ENCODE results near the gene FLACC1. TPM values are rescaled to one million over a fixed set of nuclear protein-coding genes. Genes with fewer than 3 reads are reported as not detected.

FLACC1 gene
- total RNA-seq, 1 donor from 2014 or later, result 0.23 TPM

DNA sequence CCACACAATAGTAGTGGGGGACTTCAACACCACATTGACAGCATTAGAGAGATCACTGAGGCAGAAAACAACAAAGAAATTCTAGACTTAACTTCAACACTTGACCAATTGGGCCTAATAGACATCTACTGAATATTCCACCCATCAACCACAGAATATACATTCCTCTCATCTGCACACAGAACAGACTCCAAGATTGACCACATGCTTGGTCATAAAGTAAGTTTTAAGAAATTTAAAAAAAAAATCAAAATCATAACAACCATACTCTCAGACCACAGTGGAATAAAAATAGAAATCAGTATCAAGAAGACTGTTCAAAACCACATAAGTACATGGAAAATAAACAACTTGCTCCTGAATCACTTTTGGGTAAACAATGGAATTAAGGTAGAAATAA is 9.0 kb upstream of the FLACC1 start:
- peaks cover 17% of the 10 kb centered on the region for H3K9me3 Mint-ChIP-seq
- H3K4me3 Mint-ChIP-seq, result no peak overlapping the region
- H3K4me1 Mint-ChIP-seq (ENCODE audit: low read depth), result peaks cover 25% of the 10 kb centered on the region
- no peak overlapping the region for H3K27ac Mint-ChIP-seq
- no peaks in the 10 kb centered on the region for H3K27me3 Mint-ChIP-seq (ENCODE audit: insufficient read depth)
- peaks cover 36% of the 10 kb centered on the region for H3K36me3 Mint-ChIP-seq (ENCODE audit: low read depth)
- DNase-seq (ENCODE audit: low spot score), result no peak
- intact Hi-C loops (cut with micrococcal nuclease), result loop anchor here (10.0 kb wide), 1 partner anchor 461 kb away; no protein-coding TSS in a partner anchor

DNA sequence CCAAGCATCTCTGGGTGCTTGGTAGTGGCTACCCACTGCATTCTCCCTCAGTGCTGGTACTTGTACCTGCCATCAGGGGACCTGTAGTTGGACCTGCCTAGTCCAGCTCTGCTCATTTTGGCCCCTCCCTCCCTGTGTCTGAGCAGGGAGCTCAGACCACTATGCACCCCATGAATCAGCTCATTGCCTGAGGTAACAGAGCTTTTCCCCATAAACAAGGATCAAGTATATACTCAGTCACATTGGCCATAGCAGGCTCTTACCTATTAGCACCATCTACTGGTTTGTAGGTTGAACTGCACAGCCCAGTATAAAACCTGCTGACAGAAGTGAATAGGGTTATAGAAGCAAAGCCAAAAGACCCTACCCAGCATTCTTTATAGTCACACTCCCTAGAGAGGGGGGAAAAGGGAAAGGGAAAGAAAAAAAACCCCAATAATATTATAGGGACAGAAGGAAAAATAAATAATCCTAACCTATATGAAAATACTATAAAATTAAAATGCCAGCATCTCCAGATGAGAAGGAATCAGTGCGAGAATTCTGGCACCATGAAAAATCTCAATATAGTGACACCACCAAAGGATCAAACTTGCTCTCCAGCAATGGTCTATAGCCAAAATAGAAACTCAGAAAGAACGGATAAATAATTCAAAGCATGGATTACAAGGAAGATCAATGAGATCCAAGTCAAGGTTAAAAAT is 6.9 kb upstream of the FLACC1 start:
- no peaks in the 10 kb centered on the region for H3K27me3 Mint-ChIP-seq (ENCODE audit: insufficient read depth)
- H3K4me1 Mint-ChIP-seq (ENCODE audit: low read depth), result peaks cover 45% of the 10 kb centered on the region
- peaks cover 17% of the 10 kb centered on the region for H3K9me3 Mint-ChIP-seq
- DNase-seq (ENCODE audit: low spot score), result peak; percentile 30
- H3K27ac Mint-ChIP-seq, result no peak overlapping the region
- intact Hi-C loops (cut with micrococcal nuclease), result loop anchor here (1.0 to 10.0 kb wide), 5 partner anchors 87 to 459 kb away; partner anchors contain the start of genes CASP10, STRADB and TRAK2
- H3K36me3 Mint-ChIP-seq (ENCODE audit: low read depth), result peaks cover 38% of the 10 kb centered on the region
- no peak overlapping the region for H3K4me3 Mint-ChIP-seq

DNA sequence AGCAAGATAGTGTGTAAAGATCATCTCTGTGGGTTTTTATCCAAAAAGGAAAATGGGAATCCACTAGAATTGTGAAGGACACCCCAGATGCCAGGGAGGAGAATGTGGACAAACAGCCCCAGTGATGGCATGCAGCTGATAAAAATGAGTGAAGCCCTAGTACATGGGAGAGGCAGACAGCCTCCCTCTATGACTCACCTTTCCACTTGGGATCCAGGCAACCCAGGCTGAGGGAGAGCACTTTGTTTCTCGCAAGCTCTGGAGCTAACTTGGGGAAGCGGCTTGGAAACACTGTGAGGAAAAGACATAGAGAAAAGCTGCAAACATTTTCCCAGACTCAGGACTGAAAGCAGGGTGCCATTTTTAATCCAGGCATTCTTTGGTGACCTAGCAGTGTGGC is 5.3 kb upstream of the FLACC1 start:
- DNase-seq (ENCODE audit: low spot score), result no peak
- Mint-ChIP-seq H3K4me1 (ENCODE audit: low read depth) (peaks cover 49% of the 10 kb centered on the region), H3K27ac (no peak overlapping the region), H3K4me3 (no peak overlapping the region), H3K9me3 (peaks cover 11% of the 10 kb centered on the region), H3K36me3 (ENCODE audit: low read depth) (peaks cover 39% of the 10 kb centered on the region), H3K27me3 (ENCODE audit: insufficient read depth) (no peaks in the 10 kb centered on the region)
- intact Hi-C loops (cut with micrococcal nuclease), result loop anchor here (10.0 kb wide), 1 partner anchor 458 kb away; no protein-coding TSS in a partner anchor

DNA sequence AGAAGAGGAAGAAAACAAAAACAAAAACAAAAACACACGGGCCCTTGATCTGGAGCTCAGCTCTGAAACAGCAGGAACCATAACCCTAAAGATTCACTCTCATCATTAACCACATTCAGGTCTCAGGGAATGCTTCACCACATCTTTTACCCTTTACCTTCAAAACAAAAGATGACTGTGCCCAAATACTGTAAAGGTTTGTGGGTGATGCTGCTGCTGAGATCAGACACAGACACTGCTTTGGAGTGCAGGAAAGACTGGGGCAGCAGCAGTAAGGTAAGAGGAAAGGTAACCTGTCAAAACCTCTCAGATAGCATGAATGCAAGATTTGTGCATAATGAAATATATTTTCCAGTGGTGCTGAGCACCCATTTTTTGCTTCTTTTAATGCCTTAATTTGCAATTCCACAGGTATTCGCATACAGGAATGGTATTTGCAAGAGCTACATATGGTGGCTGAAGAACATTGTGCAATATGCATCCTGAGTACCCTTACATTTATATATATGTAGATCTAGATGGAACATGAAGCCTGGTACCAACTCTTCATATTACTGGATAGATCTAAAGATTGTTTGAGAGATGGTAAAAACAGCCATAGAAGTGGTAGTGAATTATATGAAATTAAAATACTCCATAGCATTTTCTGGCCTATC is 4.1 kb upstream of the FLACC1 start:
- no peak for DNase-seq (ENCODE audit: low spot score)
- Mint-ChIP-seq H3K4me1 (ENCODE audit: low read depth) (peaks cover 44% of the 10 kb centered on the region), H3K4me3 (no peak overlapping the region), H3K36me3 (ENCODE audit: low read depth) (peaks cover 30% of the 10 kb centered on the region), H3K27ac (no peak overlapping the region), H3K27me3 (ENCODE audit: insufficient read depth) (no peaks in the 10 kb centered on the region), H3K9me3 (peaks cover 4% of the 10 kb centered on the region)
- intact Hi-C loops (cut with micrococcal nuclease), result loop anchor here (10.0 kb wide), 1 partner anchor 456 kb away; no protein-coding TSS in a partner anchor

DNA sequence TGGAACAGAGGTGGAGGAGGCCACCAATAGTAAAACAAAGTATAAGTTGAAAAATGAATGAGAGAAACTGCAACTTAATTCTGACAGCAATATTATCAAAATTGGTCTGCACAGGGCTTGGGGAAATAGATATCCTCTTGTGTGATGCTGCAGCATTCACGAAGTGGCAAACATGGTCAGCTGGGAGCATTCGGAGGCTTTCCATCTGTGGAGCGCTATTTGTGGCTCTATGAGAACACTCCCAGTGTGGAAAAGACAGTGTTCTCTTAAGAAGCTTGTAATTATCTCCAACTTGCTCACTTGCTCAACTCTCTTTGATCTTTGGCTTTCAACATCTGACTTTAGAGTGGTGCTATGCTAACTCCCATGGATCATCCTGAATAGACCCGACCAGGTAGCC is 3.1 kb upstream of the FLACC1 start:
- Mint-ChIP-seq H3K36me3 (ENCODE audit: low read depth) (peaks cover 26% of the 10 kb centered on the region), H3K4me1 (ENCODE audit: low read depth) (peaks cover 44% of the 10 kb centered on the region), H3K27ac (no peak overlapping the region), H3K4me3 (no peak overlapping the region), H3K27me3 (ENCODE audit: insufficient read depth) (no peaks in the 10 kb centered on the region), H3K9me3 (peaks cover 4% of the 10 kb centered on the region)
- no peak for DNase-seq (ENCODE audit: low spot score)
- intact Hi-C loops (cut with micrococcal nuclease), result loop anchor here (10.0 kb wide), 1 partner anchor 455 kb away; no protein-coding TSS in a partner anchor

DNA sequence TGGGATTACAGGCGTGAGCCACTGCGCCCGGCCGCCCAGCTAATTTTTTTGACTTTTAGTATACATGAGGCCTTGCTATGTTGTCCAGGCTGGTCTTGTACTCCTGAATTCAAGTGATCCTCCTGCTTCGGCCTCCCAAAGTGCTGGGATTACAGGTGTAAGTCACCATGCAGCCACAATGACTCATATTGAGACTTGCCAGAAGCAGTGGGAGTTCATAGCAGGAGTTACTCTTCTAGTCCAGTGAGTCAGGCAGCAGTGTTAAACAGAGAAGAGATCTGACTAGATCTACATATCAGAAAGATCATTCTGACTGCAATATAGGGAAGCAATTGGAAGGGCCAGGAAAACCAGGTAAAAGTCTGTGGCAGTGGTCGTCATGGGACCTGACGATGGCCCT is 1.5 kb upstream of the FLACC1 start:
- Mint-ChIP-seq H3K36me3 (ENCODE audit: low read depth) (peaks cover 22% of the 10 kb centered on the region), H3K4me3 (no peak overlapping the region), H3K27me3 (ENCODE audit: insufficient read depth) (no peaks in the 10 kb centered on the region), H3K9me3 (no peaks in the 10 kb centered on the region), H3K4me1 (ENCODE audit: low read depth) (peaks cover 37% of the 10 kb centered on the region), H3K27ac (no peak overlapping the region)
- DNase-seq (ENCODE audit: low spot score), result peak; percentile 12
- intact Hi-C loops (cut with micrococcal nuclease), result no loop called here

DNA sequence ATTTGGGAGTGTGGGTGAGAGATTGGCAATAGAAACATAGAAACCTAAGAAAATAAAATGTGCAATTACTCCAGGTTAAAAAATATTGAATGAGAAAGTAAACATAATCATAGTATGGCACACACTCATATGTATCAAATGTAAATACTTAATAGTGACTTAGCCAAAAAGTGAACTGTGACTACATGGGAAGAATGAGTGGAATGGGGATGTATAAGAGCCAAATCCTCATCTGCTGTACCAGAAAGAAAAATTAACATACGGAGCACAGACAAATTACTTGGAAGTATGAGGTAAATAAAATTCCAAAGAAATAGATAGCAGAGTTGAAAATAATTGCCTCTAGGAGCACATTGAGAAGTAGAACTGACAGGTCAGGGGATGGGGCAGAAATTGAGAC is 4.0 kb downstream of the FLACC1 start:
- Mint-ChIP-seq H3K4me1 (ENCODE audit: low read depth) (no peaks in the 10 kb centered on the region), H3K27ac (no peak overlapping the region), H3K9me3 (no peaks in the 10 kb centered on the region)

DNA sequence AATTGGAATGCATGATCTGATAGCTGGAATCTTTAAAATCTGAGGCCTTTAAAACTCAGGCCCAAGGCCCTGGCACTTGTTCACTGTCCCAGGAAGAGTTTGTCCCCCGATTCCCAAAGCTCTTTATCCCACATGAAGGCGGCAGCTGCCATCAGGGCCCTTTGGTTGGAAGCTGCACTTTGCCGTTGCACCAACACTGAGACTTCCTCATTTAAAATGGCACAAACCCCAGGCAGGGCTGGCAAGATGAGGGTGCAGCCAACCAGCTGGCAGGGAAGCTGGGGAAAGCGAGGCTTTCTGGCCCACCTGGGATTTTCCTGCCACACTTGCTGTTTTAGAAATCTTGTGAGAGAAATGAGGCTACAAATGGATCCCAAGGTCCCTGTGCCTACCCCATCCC is 6.3 kb downstream of the FLACC1 start:
- Mint-ChIP-seq H3K27ac (no peak overlapping the region), H3K4me1 (ENCODE audit: low read depth) (no peaks in the 10 kb centered on the region), H3K9me3 (no peaks in the 10 kb centered on the region), H3K27me3 (ENCODE audit: insufficient read depth) (no peaks in the 10 kb centered on the region), H3K4me3 (no peak overlapping the region), H3K36me3 (ENCODE audit: low read depth) (peaks cover 4% of the 10 kb centered on the region)
- intact Hi-C loops (cut with micrococcal nuclease), result no loop called here
- no peak for DNase-seq (ENCODE audit: low spot score)

More for the DNA sequence above, 4.0 kb downstream of the FLACC1 start:
- H3K27me3 Mint-ChIP-seq (ENCODE audit: insufficient read depth), result no peaks in the 10 kb centered on the region
- intact Hi-C loops (cut with micrococcal nuclease), result no loop called here
- no peak overlapping the region for H3K4me3 Mint-ChIP-seq
- peaks cover 4% of the 10 kb centered on the region for H3K36me3 Mint-ChIP-seq (ENCODE audit: low read depth)
- no peak for DNase-seq (ENCODE audit: low spot score)

DNA sequence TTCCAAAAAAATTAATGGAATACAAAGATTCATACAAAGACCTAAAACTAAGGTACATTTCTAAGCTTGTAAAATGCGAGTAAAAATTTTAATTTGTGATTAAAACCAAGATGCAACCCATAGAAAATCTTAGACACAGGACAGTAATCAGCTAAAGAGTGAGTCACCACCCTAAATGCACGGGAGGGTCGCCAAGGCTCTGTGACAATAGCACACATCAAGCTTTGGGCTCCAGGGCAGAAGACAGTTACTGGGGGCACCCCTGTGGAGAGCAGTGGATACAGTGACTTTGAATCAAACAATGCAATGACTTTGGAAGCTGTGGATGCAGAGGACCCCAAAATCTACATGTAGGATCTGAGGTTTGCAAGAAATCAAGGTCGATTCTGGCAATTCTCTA is 7.5 kb downstream of the FLACC1 start:
- no peaks in the 10 kb centered on the region for H3K4me1 Mint-ChIP-seq (ENCODE audit: low read depth)
- no peak overlapping the region for H3K27ac Mint-ChIP-seq
- H3K27me3 Mint-ChIP-seq (ENCODE audit: insufficient read depth), result no peaks in the 10 kb centered on the region
- DNase-seq (ENCODE audit: low spot score), result no peak
- H3K9me3 Mint-ChIP-seq, result no peaks in the 10 kb centered on the region
- peaks cover 8% of the 10 kb centered on the region for H3K36me3 Mint-ChIP-seq (ENCODE audit: low read depth)
- H3K4me3 Mint-ChIP-seq, result no peak overlapping the region
- intact Hi-C loops (cut with micrococcal nuclease), result no loop called here

DNA sequence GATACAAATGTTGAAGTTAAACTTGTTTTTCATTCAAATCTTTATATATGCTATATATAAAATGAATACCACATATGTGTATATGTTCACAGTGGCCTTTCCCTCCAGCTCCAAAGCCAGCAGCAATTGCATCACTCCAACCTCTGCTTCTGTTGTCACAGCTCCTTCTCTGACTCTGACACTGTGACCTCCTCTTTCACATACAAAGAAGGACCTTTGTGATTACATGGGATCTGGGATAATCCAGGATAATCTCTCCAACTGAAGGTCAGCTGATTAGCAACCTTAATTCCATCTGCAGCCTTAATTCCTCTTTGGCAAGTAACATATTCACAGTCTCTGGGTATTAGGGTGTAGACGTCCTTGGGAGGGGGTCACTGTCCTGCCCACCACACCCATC is 8.4 kb downstream of the FLACC1 start:
- DNase-seq (ENCODE audit: low spot score), result no peak
- Mint-ChIP-seq H3K9me3 (no peaks in the 10 kb centered on the region), H3K27me3 (ENCODE audit: insufficient read depth) (no peaks in the 10 kb centered on the region), H3K4me3 (no peak overlapping the region), H3K4me1 (ENCODE audit: low read depth) (no peaks in the 10 kb centered on the region), H3K27ac (no peak overlapping the region), H3K36me3 (ENCODE audit: low read depth) (peaks cover 9% of the 10 kb centered on the region)
- intact Hi-C loops (cut with micrococcal nuclease), result no loop called here

DNA sequence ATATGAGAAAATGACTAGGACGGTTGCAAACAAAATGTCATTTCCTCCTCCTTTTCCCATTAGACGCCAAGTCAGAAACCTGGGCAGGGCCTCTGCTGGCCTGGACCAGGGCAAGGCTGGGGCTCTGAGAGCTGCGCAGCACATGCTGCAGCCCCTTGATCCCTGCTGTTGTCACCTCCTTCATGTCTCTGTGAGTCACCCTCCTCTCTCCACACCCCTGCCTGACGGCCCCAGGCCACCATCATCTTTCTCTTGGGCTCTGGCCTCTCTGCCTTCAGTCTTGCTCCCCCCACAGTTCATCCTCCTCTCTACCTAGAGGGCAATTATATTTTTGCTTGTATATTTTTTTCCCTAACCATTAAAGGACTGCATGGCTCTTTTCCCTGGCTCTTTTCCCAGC is 10.0 kb downstream of the FLACC1 start:
- H3K27ac Mint-ChIP-seq, result no peak overlapping the region
- no peak overlapping the region for H3K4me3 Mint-ChIP-seq
- intact Hi-C loops (cut with micrococcal nuclease), result no loop called here
- no peaks in the 10 kb centered on the region for H3K27me3 Mint-ChIP-seq (ENCODE audit: insufficient read depth)
- H3K9me3 Mint-ChIP-seq, result no peaks in the 10 kb centered on the region
- no peaks in the 10 kb centered on the region for H3K4me1 Mint-ChIP-seq (ENCODE audit: low read depth)
- H3K36me3 Mint-ChIP-seq (ENCODE audit: low read depth), result peaks cover 19% of the 10 kb centered on the region
- no peak for DNase-seq (ENCODE audit: low spot score)

DNA sequence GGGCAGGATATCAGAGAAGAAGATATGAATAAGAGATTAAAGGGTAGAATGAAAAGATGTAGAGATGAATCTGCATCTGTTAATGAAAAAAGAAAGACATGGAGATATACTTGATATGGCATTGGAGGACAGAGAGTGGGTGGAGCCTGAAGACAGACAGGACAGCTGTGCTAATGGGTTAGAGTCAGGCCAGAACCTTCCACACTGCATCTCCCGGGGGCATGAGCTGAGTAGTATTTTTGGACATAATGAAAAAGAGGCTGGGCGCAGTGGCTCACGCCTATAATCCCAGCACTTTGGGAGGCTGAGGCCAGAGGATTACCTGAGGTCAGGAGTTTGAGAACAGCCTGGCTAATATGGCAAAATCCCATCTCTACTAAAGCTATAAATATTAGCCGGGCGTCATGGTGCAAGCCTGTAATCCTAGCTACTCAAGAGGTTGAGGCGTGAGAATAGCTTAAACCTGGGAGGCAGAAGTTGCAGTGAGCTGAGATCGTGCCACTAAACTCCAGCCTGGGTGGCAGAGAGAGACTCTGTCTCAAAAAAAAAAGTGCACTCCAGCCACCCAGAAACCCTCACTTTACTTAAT is 11.4 kb downstream of the FLACC1 start:
- H3K4me1 Mint-ChIP-seq (ENCODE audit: low read depth), result peaks cover 3% of the 10 kb centered on the region
- no peaks in the 10 kb centered on the region for H3K27me3 Mint-ChIP-seq (ENCODE audit: insufficient read depth)
- DNase-seq (ENCODE audit: low spot score), result no peak
- intact Hi-C loops (cut with micrococcal nuclease), result no loop called here
- H3K27ac Mint-ChIP-seq, result no peak overlapping the region
- no peak overlapping the region for H3K4me3 Mint-ChIP-seq
- H3K9me3 Mint-ChIP-seq, result peaks cover 7% of the 10 kb centered on the region
- peaks cover 25% of the 10 kb centered on the region for H3K36me3 Mint-ChIP-seq (ENCODE audit: low read depth)
